Measurements from ENCODE around the gene GPS2.

GRCh38 chr17:7295230-7296180 is 19.7 kb downstream of the GPS2 start:
- TF ChIP-seq, protein P1, sequence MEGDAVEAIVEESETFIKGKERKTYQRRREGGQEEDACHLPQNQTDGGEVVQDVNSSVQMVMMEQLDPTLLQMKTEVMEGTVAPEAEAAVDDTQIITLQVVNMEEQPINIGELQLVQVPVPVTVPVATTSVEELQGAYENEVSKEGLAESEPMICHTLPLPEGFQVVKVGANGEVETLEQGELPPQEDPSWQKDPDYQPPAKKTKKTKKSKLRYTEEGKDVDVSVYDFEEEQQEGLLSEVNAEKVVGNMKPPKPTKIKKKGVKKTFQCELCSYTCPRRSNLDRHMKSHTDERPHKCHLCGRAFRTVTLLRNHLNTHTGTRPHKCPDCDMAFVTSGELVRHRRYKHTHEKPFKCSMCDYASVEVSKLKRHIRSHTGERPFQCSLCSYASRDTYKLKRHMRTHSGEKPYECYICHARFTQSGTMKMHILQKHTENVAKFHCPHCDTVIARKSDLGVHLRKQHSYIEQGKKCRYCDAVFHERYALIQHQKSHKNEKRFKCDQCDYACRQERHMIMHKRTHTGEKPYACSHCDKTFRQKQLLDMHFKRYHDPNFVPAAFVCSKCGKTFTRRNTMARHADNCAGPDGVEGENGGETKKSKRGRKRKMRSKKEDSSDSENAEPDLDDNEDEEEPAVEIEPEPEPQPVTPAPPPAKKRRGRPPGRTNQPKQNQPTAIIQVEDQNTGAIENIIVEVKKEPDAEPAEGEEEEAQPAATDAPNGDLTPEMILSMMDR (IDR thresholded peaks at IDR 0.05): no peak
- TF ChIP-seq POLR2A (IDR thresholded peaks at IDR 0.05): no peak

Data from vagina (tissue), 2 donors.